ENCODE data around the gene OCLN. TPM values are rescaled to one million over a fixed set of nuclear protein-coding genes. Genes with fewer than 3 reads are reported as not detected.
"Not testable (repeated sequence)": the region's sequence is repeated elsewhere in the genome, so short reads cannot be mapped to it uniquely, and the experiment has no call there.

Gene OCLN
- total RNA-seq, 1 experiment from 2014 or later = 9.0 TPM

DNA sequence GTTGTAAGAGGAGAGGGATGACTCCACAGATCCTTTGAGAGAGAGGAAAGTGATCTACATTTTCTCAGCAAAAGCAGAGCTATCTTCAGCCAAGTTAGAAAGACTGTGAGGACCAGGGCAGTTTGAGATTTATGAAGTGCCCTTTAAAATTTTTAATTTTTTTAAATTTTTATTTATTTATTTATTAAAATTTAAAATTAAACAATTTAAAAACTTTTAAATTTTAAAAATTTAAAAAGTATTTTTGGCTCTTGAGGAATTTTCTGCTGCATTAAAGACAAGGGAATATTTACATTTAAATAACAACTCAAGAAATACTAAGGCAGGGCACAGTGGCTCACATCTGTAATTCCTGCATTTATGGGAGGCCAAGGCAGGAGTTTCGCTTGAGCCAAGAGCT, 30.4 kb upstream of the OCLN start:
- no peaks in the 10 kb centered on the region for H3K27me3 Mint-ChIP-seq (ENCODE audit: insufficient read depth, unreplicated experiment)
- BruUV-seq (replicated peaks) = no TSS peak
- H3K4me3 Mint-ChIP-seq (ENCODE audit: unreplicated experiment) = no peak overlapping the region
- H3K9me3 Mint-ChIP-seq (ENCODE audit: unreplicated experiment) = no peaks in the 10 kb centered on the region
- ChIA-PET CTCF (no interaction called here), POLR2A (interaction anchor here (0.9 kb wide), 1 partner anchor 63 kb away, joined by 5 read pairs; no protein-coding TSS in a partner anchor)
- intact Hi-C loops (cut with micrococcal nuclease) = no loop called here
- DNase-seq (ENCODE audit: unreplicated experiment) = no peak
- H3K4me1 Mint-ChIP-seq (ENCODE audit: insufficient read depth, unreplicated experiment) = no peaks in the 10 kb centered on the region
- H3K27ac Mint-ChIP-seq (ENCODE audit: low read depth, unreplicated experiment) = no peak overlapping the region
- TF ChIP-seq, protein P1, sequence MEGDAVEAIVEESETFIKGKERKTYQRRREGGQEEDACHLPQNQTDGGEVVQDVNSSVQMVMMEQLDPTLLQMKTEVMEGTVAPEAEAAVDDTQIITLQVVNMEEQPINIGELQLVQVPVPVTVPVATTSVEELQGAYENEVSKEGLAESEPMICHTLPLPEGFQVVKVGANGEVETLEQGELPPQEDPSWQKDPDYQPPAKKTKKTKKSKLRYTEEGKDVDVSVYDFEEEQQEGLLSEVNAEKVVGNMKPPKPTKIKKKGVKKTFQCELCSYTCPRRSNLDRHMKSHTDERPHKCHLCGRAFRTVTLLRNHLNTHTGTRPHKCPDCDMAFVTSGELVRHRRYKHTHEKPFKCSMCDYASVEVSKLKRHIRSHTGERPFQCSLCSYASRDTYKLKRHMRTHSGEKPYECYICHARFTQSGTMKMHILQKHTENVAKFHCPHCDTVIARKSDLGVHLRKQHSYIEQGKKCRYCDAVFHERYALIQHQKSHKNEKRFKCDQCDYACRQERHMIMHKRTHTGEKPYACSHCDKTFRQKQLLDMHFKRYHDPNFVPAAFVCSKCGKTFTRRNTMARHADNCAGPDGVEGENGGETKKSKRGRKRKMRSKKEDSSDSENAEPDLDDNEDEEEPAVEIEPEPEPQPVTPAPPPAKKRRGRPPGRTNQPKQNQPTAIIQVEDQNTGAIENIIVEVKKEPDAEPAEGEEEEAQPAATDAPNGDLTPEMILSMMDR (IDR thresholded peaks at IDR 0.05; ENCODE audit: unreplicated experiment) = no peak
- H3K36me3 Mint-ChIP-seq (ENCODE audit: insufficient read depth, unreplicated experiment) = no peaks in the 10 kb centered on the region

DNA sequence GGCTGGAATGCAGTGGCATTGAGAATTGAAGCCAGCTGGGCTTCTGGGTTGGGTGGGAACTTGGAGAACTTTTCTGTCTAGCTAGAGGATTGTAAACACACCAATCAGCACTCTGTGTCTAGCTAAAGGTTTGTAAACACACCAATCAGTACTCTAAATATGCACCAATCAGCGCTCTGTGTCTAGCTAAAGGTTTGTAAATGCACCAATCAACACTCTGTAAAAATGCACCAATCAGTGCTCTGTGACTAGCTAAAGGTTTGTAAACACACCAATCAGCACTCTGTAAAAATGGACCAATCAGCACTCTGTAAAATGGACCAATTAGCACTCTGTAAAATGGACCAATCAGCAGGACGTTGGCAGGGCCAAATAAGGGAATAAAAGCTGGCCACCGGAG, 26.2 kb upstream of the OCLN start:
- H3K36me3 Mint-ChIP-seq (ENCODE audit: insufficient read depth, unreplicated experiment); H3K27me3 Mint-ChIP-seq (ENCODE audit: insufficient read depth, unreplicated experiment); H3K9me3 Mint-ChIP-seq (ENCODE audit: unreplicated experiment); DNase-seq (ENCODE audit: unreplicated experiment); intact Hi-C loops (cut with micrococcal nuclease); H3K4me1 Mint-ChIP-seq (ENCODE audit: insufficient read depth, unreplicated experiment); H3K27ac Mint-ChIP-seq (ENCODE audit: low read depth, unreplicated experiment); BruUV-seq (replicated peaks); H3K4me3 Mint-ChIP-seq (ENCODE audit: unreplicated experiment): not testable (repeated sequence)
- ChIA-PET CTCF (interaction anchor here (0.6 kb wide), 1 partner anchor 22 kb away, joined by 4 read pairs; no protein-coding TSS in a partner anchor), POLR2A (interaction anchor here (0.7 kb wide), 1 partner anchor 51 kb away, joined by 3 read pairs; no protein-coding TSS in a partner anchor)

DNA sequence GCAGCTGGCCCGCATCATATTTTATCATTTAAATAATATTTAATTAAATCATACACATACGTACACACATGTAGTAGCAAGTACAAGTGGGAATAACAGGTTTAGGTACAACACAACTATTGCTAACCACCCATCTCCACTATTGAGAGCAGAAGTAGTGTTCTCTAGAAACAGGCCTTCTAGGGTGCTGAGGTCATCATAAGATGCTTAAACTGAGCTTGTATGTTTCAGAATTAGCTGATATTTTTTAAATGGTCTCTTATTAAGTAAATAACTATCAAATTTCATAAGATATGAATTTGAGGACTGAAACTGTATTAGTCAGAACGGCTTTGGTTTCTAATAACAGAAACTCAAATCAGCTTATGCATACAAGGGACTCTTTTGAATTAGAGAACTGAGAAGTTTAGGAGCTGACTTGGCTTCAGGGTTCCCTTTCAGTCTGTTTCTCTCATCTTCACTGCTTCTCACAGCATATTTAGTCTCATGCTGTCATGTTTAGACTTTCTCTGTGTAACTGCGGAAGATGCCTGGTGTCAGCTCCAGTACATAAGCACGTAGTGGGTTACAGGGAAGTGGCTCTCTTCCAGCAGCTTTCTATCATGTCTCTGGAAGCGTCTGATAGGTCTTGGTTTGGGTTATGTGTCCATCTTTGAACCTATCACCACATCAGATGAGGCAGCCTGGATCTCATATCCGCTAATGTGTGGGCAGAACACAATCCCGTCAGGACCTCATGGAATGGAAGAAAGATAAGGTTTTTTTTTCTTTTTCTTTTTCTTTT, 25.0 kb upstream of the OCLN start:
- ChIA-PET CTCF (interaction anchor here (0.9 kb wide), 1 partner anchor 51 kb away, joined by 4 read pairs; no protein-coding TSS in a partner anchor), POLR2A (interaction anchor here (0.5 kb wide), 1 partner anchor 365 kb away, joined by 3 read pairs; no protein-coding TSS in a partner anchor)
- H3K4me3 Mint-ChIP-seq (ENCODE audit: unreplicated experiment) = no peak overlapping the region
- no peaks in the 10 kb centered on the region for H3K9me3 Mint-ChIP-seq (ENCODE audit: unreplicated experiment)
- intact Hi-C loops (cut with micrococcal nuclease) = no loop called here
- H3K36me3 Mint-ChIP-seq (ENCODE audit: insufficient read depth, unreplicated experiment) = no peaks in the 10 kb centered on the region
- TF ChIP-seq, protein P1 (IDR thresholded peaks at IDR 0.05; ENCODE audit: unreplicated experiment) = no peak
- no TSS peak for BruUV-seq (replicated peaks)
- no peak for DNase-seq (ENCODE audit: unreplicated experiment)
- no peaks in the 10 kb centered on the region for H3K27me3 Mint-ChIP-seq (ENCODE audit: insufficient read depth, unreplicated experiment)
- H3K4me1 Mint-ChIP-seq (ENCODE audit: insufficient read depth, unreplicated experiment) = no peaks in the 10 kb centered on the region
- no peak overlapping the region for H3K27ac Mint-ChIP-seq (ENCODE audit: low read depth, unreplicated experiment)

DNA sequence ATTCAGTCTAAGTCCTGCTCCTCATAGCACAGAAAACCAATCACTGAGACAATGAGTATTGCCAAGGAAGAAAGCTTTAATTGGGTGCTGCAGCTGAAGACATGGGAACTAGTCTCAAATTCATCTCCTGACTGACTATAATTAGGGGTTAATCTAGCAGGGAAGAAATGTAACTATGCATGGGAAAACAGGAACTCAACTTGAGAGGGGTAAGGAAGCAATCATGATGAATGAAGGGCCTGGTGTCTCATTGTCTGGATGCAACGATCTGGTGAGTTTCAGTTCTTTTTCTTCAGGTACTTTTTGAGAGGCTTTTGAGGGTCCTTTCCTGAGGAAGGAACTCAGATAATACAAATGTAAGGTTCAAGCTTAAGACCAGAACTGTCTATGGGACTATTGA, 24.0 kb upstream of the OCLN start:
- Mint-ChIP-seq H3K4me3 (ENCODE audit: unreplicated experiment) (no peak overlapping the region), H3K27ac (ENCODE audit: low read depth, unreplicated experiment) (no peak overlapping the region), H3K36me3 (ENCODE audit: insufficient read depth, unreplicated experiment) (no peaks in the 10 kb centered on the region), H3K4me1 (ENCODE audit: insufficient read depth, unreplicated experiment) (no peaks in the 10 kb centered on the region), H3K27me3 (ENCODE audit: insufficient read depth, unreplicated experiment) (no peaks in the 10 kb centered on the region), H3K9me3 (ENCODE audit: unreplicated experiment) (no peaks in the 10 kb centered on the region)
- ChIA-PET CTCF (no interaction called here), POLR2A (no interaction called here)
- TF ChIP-seq, protein P1 (IDR thresholded peaks at IDR 0.05; ENCODE audit: unreplicated experiment) = no peak
- DNase-seq (ENCODE audit: unreplicated experiment) = no peak
- intact Hi-C loops (cut with micrococcal nuclease) = no loop called here
- no TSS peak for BruUV-seq (replicated peaks)

DNA sequence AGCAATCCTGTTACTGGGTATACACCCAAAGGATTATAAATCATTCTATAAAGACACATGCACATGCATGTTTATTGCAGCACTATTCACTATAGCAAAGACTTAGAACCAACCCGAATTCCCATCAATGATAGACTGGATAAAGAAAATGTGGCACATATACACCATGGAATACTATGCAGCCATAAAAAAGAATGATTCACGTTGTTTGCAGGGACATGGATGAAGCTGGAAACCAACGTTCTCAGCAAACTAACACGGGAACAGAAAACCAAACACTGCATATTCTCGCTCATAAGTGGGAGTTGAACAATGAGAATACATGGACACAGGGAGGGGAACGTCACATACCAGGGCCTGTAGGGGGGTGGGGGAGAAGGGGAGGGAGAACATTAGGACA, 21.1 kb upstream of the OCLN start:
- H3K9me3 Mint-ChIP-seq (ENCODE audit: unreplicated experiment) = not testable (repeated sequence)

DNA sequence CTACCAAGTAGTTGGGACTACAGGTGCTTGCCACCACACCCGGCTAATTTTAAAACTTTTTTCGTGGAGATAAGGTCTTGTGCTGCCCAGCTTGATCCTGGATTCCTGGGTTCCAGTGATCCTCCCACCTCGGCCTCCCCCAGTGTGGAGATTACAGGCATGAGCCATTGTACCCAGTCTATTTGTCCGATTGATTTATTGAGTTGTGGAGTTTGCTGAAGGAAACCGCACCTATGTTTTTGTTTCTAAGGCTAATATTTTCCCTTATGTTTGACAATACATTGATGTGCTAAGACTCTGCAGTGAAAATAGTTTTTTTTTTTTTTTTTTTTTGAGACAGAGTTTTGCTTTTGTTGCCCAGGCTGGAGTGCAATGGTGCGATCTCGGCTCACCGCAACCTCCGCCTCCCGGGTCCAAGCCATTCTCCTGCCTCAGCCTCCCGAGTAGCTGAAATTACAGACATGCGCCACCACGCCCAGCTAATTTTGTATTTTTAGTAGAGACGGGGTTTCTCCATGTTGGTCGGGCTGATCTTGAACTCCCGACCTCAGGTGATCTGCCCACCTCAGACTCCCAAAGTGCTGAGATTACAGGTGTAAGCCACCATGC, 20.0 kb upstream of the OCLN start:
- BruUV-seq (replicated peaks) = not testable (repeated sequence)

More for the DNA sequence above, 21.1 kb upstream of the OCLN start:
- intact Hi-C loops (cut with micrococcal nuclease); BruUV-seq (replicated peaks); H3K27ac Mint-ChIP-seq (ENCODE audit: low read depth, unreplicated experiment); H3K36me3 Mint-ChIP-seq (ENCODE audit: insufficient read depth, unreplicated experiment); POLR2A ChIA-PET; H3K27me3 Mint-ChIP-seq (ENCODE audit: insufficient read depth, unreplicated experiment); CTCF ChIA-PET; DNase-seq (ENCODE audit: unreplicated experiment); H3K4me3 Mint-ChIP-seq (ENCODE audit: unreplicated experiment); H3K4me1 Mint-ChIP-seq (ENCODE audit: insufficient read depth, unreplicated experiment): not testable (repeated sequence)

More for the DNA sequence above, 20.0 kb upstream of the OCLN start:
- H3K36me3 Mint-ChIP-seq (ENCODE audit: insufficient read depth, unreplicated experiment); H3K4me3 Mint-ChIP-seq (ENCODE audit: unreplicated experiment); H3K27ac Mint-ChIP-seq (ENCODE audit: low read depth, unreplicated experiment); POLR2A ChIA-PET; H3K9me3 Mint-ChIP-seq (ENCODE audit: unreplicated experiment); DNase-seq (ENCODE audit: unreplicated experiment); H3K4me1 Mint-ChIP-seq (ENCODE audit: insufficient read depth, unreplicated experiment); intact Hi-C loops (cut with micrococcal nuclease); H3K27me3 Mint-ChIP-seq (ENCODE audit: insufficient read depth, unreplicated experiment); CTCF ChIA-PET: not testable (repeated sequence)

Measured in MCF 10A (cell line).